BE2C (cell line): ENCODE data around the gene MICOS13.

Experiments
- DNase-seq: peaks from one replicate; pipeline ENCODE4 v3.0.0-alpha.2; 2020
- H3K27me3 ChIP-seq: fragments of 250-450 bp; sonication (Bioruptor Pico); 2 replicates; pipeline ENCODE4 v1.5.1; 2020; ENCODE audit warnings: mild to moderate bottlenecking
- H3K36me3 ChIP-seq: fragments of 250-450 bp; sonication (Bioruptor Pico); 2 replicates; pipeline ENCODE4 v1.5.1; 2020; ENCODE audit warnings: mild to moderate bottlenecking
- H3K4me1 ChIP-seq: fragments of 250-450 bp; sonication (Bioruptor Pico); 2 replicates; pipeline ENCODE4 v1.5.1; 2020
- H3K4me3 ChIP-seq: 2 replicates; pipeline ENCODE4 v1.5.1; 2011; ENCODE audit warnings: low read depth, low read length
- H3K9me3 ChIP-seq: fragments of 250-450 bp; sonication (Bioruptor Pico); 2 replicates; pipeline ENCODE4 v1.5.1; 2020
- CTCF ChIP-seq: IDR thresholded peaks from 2 replicates; pipeline ENCODE4 v1.5.1; 2012; ENCODE audit warnings: mild to moderate bottlenecking, low read depth, low read length

The MICOS13 gene

GRCh38 chr19:5628461-5628860 lies 51.9 kb downstream of the MICOS13 start:
- no peaks in the 10 kb centered on the region for H3K9me3 ChIP-seq
- H3K36me3 ChIP-seq = peaks cover 85% of the 10 kb centered on the region
- DNase-seq = no peak
- TF ChIP-seq CTCF = no peak
- no peaks in the 10 kb centered on the region for H3K27me3 ChIP-seq
- peaks cover 3% of the 10 kb centered on the region; the same call in 1 of the 2 replicates for H3K4me1 ChIP-seq
- no peak overlapping the region for H3K4me3 ChIP-seq
